Eye (tissue), 1 donor: ENCODE results near the gene MYO3B.
"Not testable (repeated sequence)": the region's sequence is repeated elsewhere in the genome, so short reads cannot be mapped to it uniquely, and the experiment has no call there.

Experiments
- DNase-seq: peaks from one replicate; pipeline ENCODE4 v3.0.0-alpha.2; 2015

Gene MYO3B

GRCh38 chr2:170265321-170265720 lies 87.4 kb downstream of the MYO3B start:
- no peak for DNase-seq

- no peak for DNase-seq
Measured at GRCh38 chr2:170266358-170266757, 88.4 kb downstream of the MYO3B start.

- DNase-seq = no peak
Measured at GRCh38 chr2:170267071-170267470, 89.1 kb downstream of the MYO3B start.

GRCh38 chr2:170270278-170270864 lies 92.4 kb downstream of the MYO3B start:
- DNase-seq = no peak

GRCh38 chr2:170271340-170271739 lies 93.4 kb downstream of the MYO3B start:
- DNase-seq = no peak

- no peak for DNase-seq
Measured at GRCh38 chr2:170276056-170276455, 98.1 kb downstream of the MYO3B start.

- peak; percentile 38 for DNase-seq
Measured at GRCh38 chr2:170276925-170277629, 99.1 kb downstream of the MYO3B start.

GRCh38 chr2:170277951-170278350 lies 100.0 kb downstream of the MYO3B start:
- peak; percentile 24 for DNase-seq

GRCh38 chr2:170279615-170280014 lies 101.7 kb downstream of the MYO3B start:
- not testable (repeated sequence) for DNase-seq

- no peak for DNase-seq
Measured at GRCh38 chr2:170282851-170283250, 104.9 kb downstream of the MYO3B start.

- DNase-seq = no peak
Measured at GRCh38 chr2:170284205-170284604, 106.3 kb downstream of the MYO3B start.

- DNase-seq = no peak
Measured at GRCh38 chr2:170288859-170289258, 110.9 kb downstream of the MYO3B start.

- no peak for DNase-seq
Measured at GRCh38 chr2:170291474-170291873, 113.5 kb downstream of the MYO3B start.

- no peak for DNase-seq
Measured at GRCh38 chr2:170292415-170292814, 114.5 kb downstream of the MYO3B start.

GRCh38 chr2:170297496-170297895 lies 119.5 kb downstream of the MYO3B start:
- no peak for DNase-seq

- DNase-seq = no peak
Measured at GRCh38 chr2:170298115-170298514, 120.2 kb downstream of the MYO3B start.

- no peak for DNase-seq
Measured at GRCh38 chr2:170298861-170299429, 121.0 kb downstream of the MYO3B start.

GRCh38 chr2:170300993-170301392 lies 123.0 kb downstream of the MYO3B start:
- no peak for DNase-seq

GRCh38 chr2:170301626-170302025 lies 123.7 kb downstream of the MYO3B start:
- no peak for DNase-seq

GRCh38 chr2:170305711-170306110 lies 127.8 kb downstream of the MYO3B start:
- no peak for DNase-seq

- no peak for DNase-seq
Measured at GRCh38 chr2:170306293-170306873, 128.4 kb downstream of the MYO3B start.

GRCh38 chr2:170307052-170307451 lies 129.1 kb downstream of the MYO3B start:
- no peak for DNase-seq

- no peak for DNase-seq
Measured at GRCh38 chr2:170307555-170308351, 129.8 kb downstream of the MYO3B start.
